ENCODE data around the gene PROKR2. TPM values are rescaled to one million over a fixed set of nuclear protein-coding genes. Genes with fewer than 3 reads are reported as not detected.

The PROKR2 gene
- total and polyA plus RNA-seq, 9 of the 15 experiments (the other 6 are each of a cell fraction or from before 2014, with no cell fraction given) = not detected

- TF ChIP-seq ETS1 (conservative IDR thresholded peaks at IDR 0.05; ENCODE audit: control insufficient read depth, low read depth, low read length) = no peak
Measured at GRCh38 chr20:5313916-5314315, 2.8 kb downstream of the PROKR2 start (continued).

DNA sequence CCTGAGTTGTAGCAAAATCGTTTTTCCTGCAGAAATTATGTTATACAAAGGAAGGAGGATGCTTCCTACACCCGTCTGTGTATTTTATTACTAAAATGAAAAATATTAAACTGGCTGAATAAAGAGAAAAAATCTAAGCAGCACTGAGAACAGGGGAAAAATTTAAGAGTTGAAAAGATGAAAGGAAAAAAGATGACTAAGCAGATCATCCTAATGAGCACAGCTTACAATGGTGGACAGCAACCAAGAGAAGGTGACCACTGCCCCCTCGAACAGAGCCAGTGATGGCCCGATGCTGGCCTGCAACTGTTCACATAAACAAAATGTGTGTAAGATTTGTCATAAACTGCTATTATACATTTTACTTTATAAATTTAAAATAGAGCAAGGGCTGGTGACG lies 4.2 kb downstream of the PROKR2 start:
- H3K4me2 ChIP-seq (ENCODE audit: insufficient read depth, low read length) = no peak overlapping the region
- in situ Hi-C loops (cut with MboI) (no loop called here), intact Hi-C loops (cut with micrococcal nuclease) (no loop called here)
- FAIRE-seq (no peak), DNase-seq (ENCODE audit: extremely low read depth in 1 of 4, low spot score in 3 of 4) (no peak), ATAC-seq (no peak)
- no peaks in the 10 kb centered on the region for H3K9me3 ChIP-seq (replicated peaks; ENCODE audit: control insufficient read depth, insufficient read depth, low read depth, low read length)
- ChIA-PET CTCF (ENCODE audit: low intra/inter-chr PET ratio) (no interaction called here), POLR2A (no interaction called here)
- H3K9me1 ChIP-seq (ENCODE audit: control insufficient read depth, insufficient read depth, low read length) = no peaks in the 10 kb centered on the region
- TF ChIP-seq RBM39 (optimal IDR thresholded peaks at IDR 0.05; ENCODE audit: low read depth, low read length) (no peak), ZNF316 (IDR thresholded peaks at IDR 0.05) (peak; percentile 63), C11orf30 (IDR thresholded peaks at IDR 0.05; ENCODE audit: low read depth) (peak; percentile 43)
- 0% methylated on average over 5 of the region's 5 CpGs for WGBS (ENCODE audit: insufficient coverage, low coverage, missing lambda C conversion rate)
- H3K9ac ChIP-seq (ENCODE audit: insufficient read depth in 1 of 2, low read depth in 2 of 2, low read length in 2 of 2) = no peak overlapping the region
- no TSS peak for BruUV-seq (replicated peaks)
- H3K4me3 ChIP-seq = no peak overlapping the region
- H4K20me1 ChIP-seq (replicated peaks; ENCODE audit: control insufficient read depth, insufficient read depth, low read length) = no peaks in the 10 kb centered on the region
- no peaks in the 10 kb centered on the region for H3K79me2 ChIP-seq (ENCODE audit: control insufficient read depth, insufficient read depth, low read length)
- H3K4me1 ChIP-seq (replicated peaks in 1 of 2; ENCODE audit: control insufficient read depth in 2 of 2, insufficient read depth in 2 of 2, low read length in 2 of 2) = no peaks in the 10 kb centered on the region
- peaks cover 0 to 21% of the 10 kb centered on the region in 2 experiments; a peak in 3 of 5 replicates for H3K27me3 ChIP-seq (ENCODE audit: control insufficient read depth in 2 of 2, insufficient read depth in 2 of 2, low read length in 2 of 2)
- no peaks in the 10 kb centered on the region for H3K36me3 ChIP-seq (ENCODE audit: control insufficient read depth, insufficient read depth, low read length)
- no peak overlapping the region for H2AFZ ChIP-seq (ENCODE audit: low read depth, low read length)
- no peak overlapping the region for H3K27ac ChIP-seq (ENCODE audit: extremely low read depth, low read depth, low read length)
